ENCODE results near the gene TATDN2. TPM values are rescaled to one million over a fixed set of nuclear protein-coding genes. Genes with fewer than 3 reads are reported as not detected.

TATDN2 gene
- total and polyA plus RNA-seq, 2 experiments from 2014 or later: 4.6 to 8.4 TPM

- in situ Hi-C loops (cut with MboI): no loop called here
- Histone ChIP-seq H3K27ac (peak overlapping the region; percentile 72), H4K20me1 (ENCODE audit: insufficient read depth) (peaks cover 3% of the 10 kb centered on the region; the same call in 1 of the 2 replicates), H3K4me2 (ENCODE audit: unreplicated experiment) (peak overlapping the region; percentile 98), H3K9me2 (ENCODE audit: insufficient read depth) (no peaks in the 10 kb centered on the region), H3K4me1 (ENCODE audit: insufficient read depth) (peaks cover 12% of the 10 kb centered on the region), H3K36me3 (ENCODE audit: low read depth) (no peaks in the 10 kb centered on the region), H2AFZ (peak overlapping the region; percentile 86), H3K9ac (peak overlapping the region; percentile 91), H3K9me3 (ENCODE audit: low read depth) (no peaks in the 10 kb centered on the region), H3K4me3 (peak overlapping the region; percentile 83), H3K79me2 (ENCODE audit: insufficient read depth) (peaks cover 43% of the 10 kb centered on the region), H3K27me3 (replicated peaks; ENCODE audit: insufficient read depth) (no peaks in the 10 kb centered on the region), H3F3A (ENCODE audit: insufficient read depth) (no peaks in the 10 kb centered on the region; the same call in 1 of the 2 replicates)
- TF ChIP-seq EZH2phosphoT487 (IDR thresholded peaks at IDR 0.05; ENCODE audit: insufficient read depth, low read depth) (no peak), EZH2 (IDR thresholded peaks at IDR 0.05; ENCODE audit: insufficient read depth, poor library complexity, severe bottlenecking) (no peak)
- no peak for DNase-seq
- 15 to 18% methylated on average over 14 of the region's 14 CpGs for WGBS, 2 experiments (ENCODE audit: low coverage in 1 of 2, low lambda C conversion rate in 2 of 2, missing lambda C conversion rate in 2 of 2)
Measured at GRCh38 chr3:10247679-10248183, 528 bp upstream of the TATDN2 start.

GRCh38 chr3:10248984-10249748, 907 bp downstream of the TATDN2 start:
- Histone ChIP-seq H3F3A (ENCODE audit: insufficient read depth) (no peaks in the 10 kb centered on the region), H3K4me1 (ENCODE audit: insufficient read depth) (peaks cover 12% of the 10 kb centered on the region), H3K36me3 (ENCODE audit: low read depth) (0 out of 2 replicates have a peak, but pooled peaks cover 7% of the 10 kb centered on the region), H2AFZ (peak overlapping the region; percentile 86), H3K4me2 (ENCODE audit: unreplicated experiment) (peak overlapping the region; percentile 98), H3K4me3 (peak overlapping the region; percentile 83), H3K27ac (peak overlapping the region; percentile 72), H3K9me2 (ENCODE audit: insufficient read depth) (no peaks in the 10 kb centered on the region), H4K20me1 (ENCODE audit: insufficient read depth) (peaks cover 3% of the 10 kb centered on the region; the same call in 1 of the 2 replicates), H3K9ac (peak overlapping the region; percentile 91), H3K9me3 (ENCODE audit: low read depth) (no peaks in the 10 kb centered on the region), H3K79me2 (ENCODE audit: insufficient read depth) (peaks cover 57% of the 10 kb centered on the region), H3K27me3 (replicated peaks; ENCODE audit: insufficient read depth) (no peaks in the 10 kb centered on the region)
- in situ Hi-C loops (cut with MboI): no loop called here
- DNase-seq: peak; percentile 60
- WGBS, 2 experiments (ENCODE audit: low coverage in 1 of 2, low lambda C conversion rate in 2 of 2, missing lambda C conversion rate in 2 of 2): 1 to 4% methylated on average over 26 to 27 of the region's 32 CpGs
- no peak for TF ChIP-seq EZH2 (IDR thresholded peaks at IDR 0.05; ENCODE audit: insufficient read depth, poor library complexity, severe bottlenecking)
- TF ChIP-seq EZH2phosphoT487 (IDR thresholded peaks at IDR 0.05; ENCODE audit: insufficient read depth, low read depth): no peak

GRCh38 chr3:10249833-10250232, 1.6 kb downstream of the TATDN2 start:
- Histone ChIP-seq H3K4me2 (ENCODE audit: unreplicated experiment) (peak overlapping the region; percentile 98), H3K9me3 (ENCODE audit: low read depth) (no peaks in the 10 kb centered on the region), H4K20me1 (ENCODE audit: insufficient read depth) (peaks cover 3% of the 10 kb centered on the region; the same call in 1 of the 2 replicates), H3K9me2 (ENCODE audit: insufficient read depth) (no peaks in the 10 kb centered on the region), H3K79me2 (ENCODE audit: insufficient read depth) (peaks cover 63% of the 10 kb centered on the region), H3K36me3 (ENCODE audit: low read depth) (0 out of 2 replicates have a peak, but pooled peaks cover 7% of the 10 kb centered on the region), H3K27ac (peak overlapping the region; percentile 72), H3K9ac (peak overlapping the region; percentile 91), H3K27me3 (replicated peaks; ENCODE audit: insufficient read depth) (no peaks in the 10 kb centered on the region), H3K4me1 (ENCODE audit: insufficient read depth) (peaks cover 12% of the 10 kb centered on the region), H3F3A (ENCODE audit: insufficient read depth) (no peaks in the 10 kb centered on the region), H2AFZ (peak overlapping the region; percentile 86), H3K4me3 (peak overlapping the region; percentile 83)
- WGBS, 2 experiments (ENCODE audit: low coverage in 1 of 2, low lambda C conversion rate in 2 of 2, missing lambda C conversion rate in 2 of 2): 16 to 19% methylated on average over 3 of the region's 3 CpGs
- TF ChIP-seq EZH2 (IDR thresholded peaks at IDR 0.05; ENCODE audit: insufficient read depth, poor library complexity, severe bottlenecking): no peak
- TF ChIP-seq EZH2phosphoT487 (IDR thresholded peaks at IDR 0.05; ENCODE audit: insufficient read depth, low read depth): no peak
- in situ Hi-C loops (cut with MboI): no loop called here
- DNase-seq: peak; percentile 61

GRCh38 chr3:10251006-10251405, 2.7 kb downstream of the TATDN2 start:
- Histone ChIP-seq H3K79me2 (ENCODE audit: insufficient read depth) (peaks cover 75% of the 10 kb centered on the region), H4K20me1 (ENCODE audit: insufficient read depth) (peaks cover 3% of the 10 kb centered on the region; the same call in 1 of the 2 replicates), H3K27me3 (replicated peaks; ENCODE audit: insufficient read depth) (no peaks in the 10 kb centered on the region), H3K27ac (no peak overlapping the region), H3K9me3 (ENCODE audit: low read depth) (no peaks in the 10 kb centered on the region), H3K36me3 (ENCODE audit: low read depth) (peaks cover 9% of the 10 kb centered on the region; the same call in 1 of the 2 replicates), H2AFZ (no peak overlapping the region), H3K4me2 (ENCODE audit: unreplicated experiment) (peak overlapping the region; percentile 98), H3K9me2 (ENCODE audit: insufficient read depth) (no peaks in the 10 kb centered on the region), H3K9ac (peak overlapping the region; percentile 91; the same call in 1 of the 2 replicates), H3K4me1 (ENCODE audit: insufficient read depth) (peaks cover 12% of the 10 kb centered on the region), H3F3A (ENCODE audit: insufficient read depth) (no peaks in the 10 kb centered on the region), H3K4me3 (peak overlapping the region; percentile 83)
- TF ChIP-seq EZH2 (IDR thresholded peaks at IDR 0.05; ENCODE audit: insufficient read depth, poor library complexity, severe bottlenecking) (no peak), EZH2phosphoT487 (IDR thresholded peaks at IDR 0.05; ENCODE audit: insufficient read depth, low read depth) (no peak)
- WGBS, 2 experiments (ENCODE audit: low coverage in 1 of 2, low lambda C conversion rate in 2 of 2, missing lambda C conversion rate in 2 of 2): 94 to 95% methylated on average over 3 of the region's 3 CpGs
- DNase-seq: no peak
- in situ Hi-C loops (cut with MboI): no loop called here

All from GM23248 (cell line).